22Rv1 (cell line): ENCODE data around the gene EEIG2.

Source experiments
- ZFX ChIP-seq: fragments of 450-650 bp; IDR thresholded peaks from 2 replicates; pipeline ENCODE4 v1.6.1; 2017; ENCODE audit warnings: antibody characterized with exemption, borderline replicate concordance
- TF ChIP-seq, protein P1 (sequence below): fragments of 450-650 bp; IDR thresholded peaks from 2 replicates; pipeline ENCODE4 v1.5.1; 2017; ENCODE audit warnings: mild to moderate bottlenecking

DNA sequence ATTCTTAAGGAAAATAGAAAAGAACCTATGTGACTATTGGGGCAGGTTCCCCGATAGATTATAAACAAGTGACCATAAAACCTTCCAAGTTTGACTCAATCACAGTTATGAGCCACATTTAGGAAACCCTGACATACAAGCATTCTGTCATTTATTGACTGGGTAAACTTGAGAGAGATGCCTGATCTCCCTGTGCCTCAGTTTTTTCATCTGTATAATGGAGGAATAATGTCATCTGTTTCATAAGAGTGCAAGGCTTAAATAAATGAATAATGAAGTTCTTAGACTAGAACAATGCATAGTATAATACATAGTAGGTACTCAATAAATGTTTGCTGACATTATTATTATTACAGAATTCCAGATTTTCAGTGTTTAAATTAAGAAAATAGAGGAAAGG, 18.9 kb upstream of the EEIG2 start:
- TF ChIP-seq, protein P1, sequence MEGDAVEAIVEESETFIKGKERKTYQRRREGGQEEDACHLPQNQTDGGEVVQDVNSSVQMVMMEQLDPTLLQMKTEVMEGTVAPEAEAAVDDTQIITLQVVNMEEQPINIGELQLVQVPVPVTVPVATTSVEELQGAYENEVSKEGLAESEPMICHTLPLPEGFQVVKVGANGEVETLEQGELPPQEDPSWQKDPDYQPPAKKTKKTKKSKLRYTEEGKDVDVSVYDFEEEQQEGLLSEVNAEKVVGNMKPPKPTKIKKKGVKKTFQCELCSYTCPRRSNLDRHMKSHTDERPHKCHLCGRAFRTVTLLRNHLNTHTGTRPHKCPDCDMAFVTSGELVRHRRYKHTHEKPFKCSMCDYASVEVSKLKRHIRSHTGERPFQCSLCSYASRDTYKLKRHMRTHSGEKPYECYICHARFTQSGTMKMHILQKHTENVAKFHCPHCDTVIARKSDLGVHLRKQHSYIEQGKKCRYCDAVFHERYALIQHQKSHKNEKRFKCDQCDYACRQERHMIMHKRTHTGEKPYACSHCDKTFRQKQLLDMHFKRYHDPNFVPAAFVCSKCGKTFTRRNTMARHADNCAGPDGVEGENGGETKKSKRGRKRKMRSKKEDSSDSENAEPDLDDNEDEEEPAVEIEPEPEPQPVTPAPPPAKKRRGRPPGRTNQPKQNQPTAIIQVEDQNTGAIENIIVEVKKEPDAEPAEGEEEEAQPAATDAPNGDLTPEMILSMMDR, result no peak
- TF ChIP-seq ZFX, result no peak
